A549 (cell line): ENCODE results near the gene ZFY. TPM values are rescaled to one million over a fixed set of nuclear protein-coding genes. Genes with fewer than 3 reads are reported as not detected.

Experiments used
- ATAC-seq, 2 experiments: fragments of 200-7000 bp in 1 of 2; fragments of >200 bp in 1 of 2; cut with Nextera tagmentation in 1 of 2; cut with Tn5 transposase in 1 of 2; 3 replicates each; pipeline versions ENCODE4 v1.8.0 to v1.9.1; 2018 to 2020; ENCODE audit warnings: mild to moderate bottlenecking in 1 of 2, moderate library complexity in 1 of 2
- CTCF ChIA-PET: fragments of 300-600 bp; sonication (Branson Sonifier 250); formaldehyde crosslinking; extraction: SDS; loops from one replicate; lab custom pipeline; 2021; ENCODE audit warnings: antibody characterized with exemption, inconsistent platforms; lab: Yijun Ruan, JAX
- POLR2A ChIA-PET: fragments of 350-600 bp; formaldehyde crosslinking; extraction: SDS; loops from one replicate; lab custom pipeline; 2021; ENCODE audit warnings: antibody characterized with exemption, inconsistent platforms; lab: Yijun Ruan, JAX
- DNase-seq, 2 experiments: peaks; one replicate each; pipeline versions ENCODE4 v3.0.0 to v3.0.0-alpha.2; 2011 to 2016; ENCODE audit warnings: low read depth in 1 of 2, low spot score in 1 of 2
- FAIRE-seq: peaks from 2 replicates; lab custom pipeline; 2011; peaks lifted over from hg19 to GRCh38; lab: Jason Lieb, UNC
- H3K27ac ChIP-seq, 2 experiments: fragments of >200 bp; sonication (Bioruptor Twin); formaldehyde crosslinking; 3 replicates each; pipeline ENCODE4 v1.5.1; 2016 to 2017
- H3K4me1 ChIP-seq: fragments of >200 bp; sonication (Bioruptor Twin); formaldehyde crosslinking; 3 replicates; pipeline ENCODE4 v1.6.1; 2016
- H3K4me2 ChIP-seq: fragments of >200 bp; sonication (Bioruptor Twin); formaldehyde crosslinking; 3 replicates; pipeline ENCODE4 v1.6.1; 2016
- H3K4me3 ChIP-seq: fragments of >200 bp; sonication (Bioruptor Twin); formaldehyde crosslinking; 3 replicates; pipeline ENCODE4 v1.5.1; 2016
- H3K9me3 ChIP-seq: fragments of >200 bp; sonication (Bioruptor Twin); formaldehyde crosslinking; 3 replicates; pipeline ENCODE4 v1.6.1; 2016
- BHLHE40 ChIP-seq: IDR thresholded peaks from 2 replicates; pipeline ENCODE4 v1.6.1; 2012; ENCODE audit warnings: low read depth, low read length, inconsistent platforms
- CEBPB ChIP-seq, 2 experiments: fragments of >200 bp in 1 of 2; sonication (Bioruptor Twin) in 1 of 2; formaldehyde crosslinking in 1 of 2; IDR thresholded peaks; 2 replicates each; pipeline ENCODE4 v1.6.1; 2012 to 2016
- CHD4 ChIP-seq: fragments of 200-600 bp; sonication (generic); IDR thresholded peaks from 2 replicates; pipeline ENCODE4 v1.6.1; 2016; ENCODE audit warnings: antibody characterized with exemption, mild to moderate bottlenecking, borderline replicate concordance
- CTCF ChIP-seq: fragments of >200 bp; sonication (Bioruptor Twin); formaldehyde crosslinking; IDR thresholded peaks from 3 replicates; pipeline ENCODE4 v1.5.1; 2016
- E2F6 ChIP-seq: IDR thresholded peaks from 2 replicates; pipeline ENCODE4 v1.6.1; 2012; ENCODE audit warnings: low read depth, borderline replicate concordance
- FOSB ChIP-seq: fragments of 250-450 bp; sonication (Bioruptor Pico); IDR thresholded peaks from 2 replicates; pipeline ENCODE4 v1.5.0; 2020; ENCODE audit warnings: mild to moderate bottlenecking, moderate library complexity
- FOSL2 ChIP-seq, 2 experiments: fragments of 450-650 bp in 1 of 2; fragments of >200 bp in 1 of 2; sonication (Bioruptor Twin) in 1 of 2; formaldehyde crosslinking; IDR thresholded peaks; 2 replicates each; pipeline versions ENCODE4 v1.5.0 to v1.6.1; 2016 to 2020; ENCODE audit warnings: mild to moderate bottlenecking in 1 of 2, moderate library complexity in 1 of 2
- HEYL ChIP-seq: fragments of 250-450 bp; sonication (Bioruptor Pico); IDR thresholded peaks from 2 replicates; pipeline ENCODE4 v1.8.0; 2021; ENCODE audit warnings: mild to moderate bottlenecking, moderate library complexity
- HMGXB4 ChIP-seq: fragments of 250-450 bp; sonication (Bioruptor Pico); IDR thresholded peaks from 2 replicates; pipeline ENCODE4 v1.5.0; 2021; ENCODE audit warnings: mild to moderate bottlenecking, moderate library complexity, borderline replicate concordance
- HOXA7 ChIP-seq: fragments of 250-450 bp; sonication (Bioruptor Pico); IDR thresholded peaks from 2 replicates; pipeline ENCODE4 v1.5.0; 2020; ENCODE audit warnings: mild to moderate bottlenecking, moderate library complexity
- HOXB5 ChIP-seq: fragments of 250-450 bp; sonication (Bioruptor Pico); IDR thresholded peaks from 2 replicates; pipeline ENCODE4 v1.5.0; 2020; ENCODE audit warnings: mild to moderate bottlenecking, moderate library complexity
- KDM5A ChIP-seq: fragments of 200-600 bp; sonication (generic); IDR thresholded peaks from 2 replicates; pipeline ENCODE4 v1.6.1; 2016; ENCODE audit warnings: antibody characterized with exemption, mild to moderate bottlenecking
- MAZ ChIP-seq: fragments of 150-350 bp; IDR thresholded peaks from 2 replicates; pipeline ENCODE4 v1.6.1; 2014; ENCODE audit warnings: antibody characterized with exemption, low read depth, low read length, borderline replicate concordance
- MYC ChIP-seq: IDR thresholded peaks from 2 replicates; pipeline ENCODE4 v1.6.1; 2012; ENCODE audit warnings: mild to moderate bottlenecking, inconsistent platforms, low read length, improper control_type of control experiment, borderline replicate concordance
- NFE2L2 ChIP-seq: fragments of 150-350 bp; conservative IDR thresholded peaks from 2 replicates; pipeline ENCODE4 v1.6.1; 2014; ENCODE audit warnings: low read length
- NPAS2 ChIP-seq: fragments of 250-450 bp; sonication (Bioruptor Pico); IDR thresholded peaks from 2 replicates; pipeline ENCODE4 v1.8.0; 2022; ENCODE audit warnings: mild to moderate bottlenecking, moderate library complexity, borderline replicate concordance
- POLR2AphosphoS2 ChIP-seq: conservative IDR thresholded peaks from 2 replicates; pipeline ENCODE4 v1.6.1; 2012; ENCODE audit warnings: low read length, improper control_type of control experiment, inconsistent platforms
- RCOR1 ChIP-seq: fragments of 150-350 bp; IDR thresholded peaks from 2 replicates; pipeline ENCODE4 v1.6.1; 2014; ENCODE audit warnings: antibody characterized with exemption, low read length, low read depth
- TP53 ChIP-seq: fragments of 250-450 bp; sonication (Bioruptor Pico); IDR thresholded peaks from 2 replicates; pipeline ENCODE4 v1.5.0; 2021; ENCODE audit warnings: mild to moderate bottlenecking, moderate library complexity
- ZC3H11A ChIP-seq: fragments of 450-650 bp; IDR thresholded peaks from 2 replicates; pipeline ENCODE4 v1.6.1; 2014; ENCODE audit warnings: antibody characterized with exemption, mild to moderate bottlenecking
- WGBS: methylation state at CpG from one replicate; pipeline ENCODE4 v1.1.6; 2017; ENCODE audit errors: missing lambda C conversion rate; 5-methylcytosine and 5-hydroxymethylcytosine counted together
- polyA plus RNA-seq, 4 experiments: library from polyadenylated mRNA; depleted of rRNA in 3 of 4; stranded (reverse); fragments of >200 nt; fragmentation: RNase III in 1 of 4; extraction: RNeasy Plus Mini Kit Qiagen cat#74134 plus additional on column Dnase treatment in 1 of 4; gene quantifications; 2 replicates in 3 of 4; 3 replicates in 1 of 4; pipeline ENCODE4 v1.2.3, GENCODE V29; 2011 to 2017

Gene ZFY
- polyA plus RNA-seq, 2 of the 4 experiments (the other 2 are of a cell fraction) = 3.0 to 11.3 TPM

GRCh38 chrY:2972708-2973107, 37.5 kb downstream of the ZFY start:
- H3K27ac ChIP-seq = no peak overlapping the region
- ChIA-PET CTCF (no interaction called here), POLR2A (no interaction called here)
- TF ChIP-seq E2F6 (no peak), HMGXB4 (CRISPR knock-in tag) (no peak), CEBPB (IDR thresholded peaks at IDR 0.05) (no peak), KDM5A (no peak), HOXA7 (no peak), HEYL (no peak), TP53 (no peak), POLR2AphosphoS2 (no peak), FOSB (CRISPR knock-in tag) (no peak)
- no peaks in the 10 kb centered on the region for H3K9me3 ChIP-seq
- H3K4me1 ChIP-seq = peaks cover 6% of the 10 kb centered on the region; the same call in 1 of the 3 replicates
- DNase-seq (no peak), FAIRE-seq (no peak), ATAC-seq (no peak)
- no peak overlapping the region for H3K4me2 ChIP-seq
- no peak overlapping the region for H3K4me3 ChIP-seq
- 88% methylated on average over 1 of the region's 1 CpG for WGBS

GRCh38 chrY:2973110-2973751, 38.0 kb downstream of the ZFY start:
- ATAC-seq (no peak), DNase-seq (no peak), FAIRE-seq (no peak)
- Histone ChIP-seq H3K4me1 (peaks cover 6% of the 10 kb centered on the region; the same call in 1 of the 3 replicates), H3K4me2 (no peak overlapping the region), H3K27ac (no peak overlapping the region), H3K9me3 (no peaks in the 10 kb centered on the region), H3K4me3 (no peak overlapping the region)
- TF ChIP-seq NFE2L2 (no peak), CTCF (no peak), POLR2AphosphoS2 (no peak), CHD4 (no peak), HOXB5 (CRISPR knock-in tag) (no peak), MYC (no peak), MAZ (no peak), ZC3H11A (no peak), RCOR1 (no peak)
- POLR2A ChIA-PET = no interaction called here
- 87% methylated on average over 5 of the region's 5 CpGs for WGBS
- CTCF ChIA-PET = no interaction called here

- WGBS = 94% methylated on average over 6 of the region's 6 CpGs
- ATAC-seq = no peak
- Histone ChIP-seq H3K27ac (no peak overlapping the region), H3K4me1 (no peaks in the 10 kb centered on the region), H3K9me3 (no peaks in the 10 kb centered on the region), H3K4me3 (no peak overlapping the region), H3K4me2 (no peak overlapping the region)
- no peak for FAIRE-seq
- ChIA-PET CTCF (no interaction called here), POLR2A (no interaction called here)
- no peak for DNase-seq
- TF ChIP-seq FOSL2 (IDR thresholded peaks at IDR 0.05) (no peak), FOSL2 (CRISPR knock-in tag; IDR thresholded peaks at IDR 0.05) (no peak), MAZ (no peak), BHLHE40 (no peak), NPAS2 (no peak)
These were observed 44.1 kb downstream of the ZFY start for GRCh38 chrY:2979283-2979682.
